IPS-15b (cell line): ENCODE measurements around the gene FMNL2.

Source experiments
- H3K27me3 ChIP-seq: one replicate; pipeline ENCODE4 v1.6.1; 2013; ENCODE audit warnings: low read length; ENCODE audit not compliant: control insufficient read depth, insufficient read depth
- H3K36me3 ChIP-seq: one replicate; pipeline ENCODE4 v1.6.1; 2013; ENCODE audit warnings: low read length; ENCODE audit not compliant: control insufficient read depth, insufficient read depth
- H3K4me1 ChIP-seq: one replicate; pipeline ENCODE4 v1.6.1; 2013; ENCODE audit warnings: mild to moderate bottlenecking, low read length; ENCODE audit not compliant: control insufficient read depth, insufficient read depth
- H3K4me3 ChIP-seq: one replicate; pipeline ENCODE4 v1.5.1; 2013; ENCODE audit warnings: low read depth, low read length
- H3K9ac ChIP-seq: one replicate; pipeline ENCODE4 v1.6.1; 2013; ENCODE audit warnings: low read depth, mild to moderate bottlenecking, low read length
- H3K9me3 ChIP-seq: one replicate; pipeline ENCODE4 v1.6.1; 2013; ENCODE audit warnings: mild to moderate bottlenecking, low read length; ENCODE audit not compliant: control insufficient read depth, insufficient read depth

The FMNL2 gene

DNA sequence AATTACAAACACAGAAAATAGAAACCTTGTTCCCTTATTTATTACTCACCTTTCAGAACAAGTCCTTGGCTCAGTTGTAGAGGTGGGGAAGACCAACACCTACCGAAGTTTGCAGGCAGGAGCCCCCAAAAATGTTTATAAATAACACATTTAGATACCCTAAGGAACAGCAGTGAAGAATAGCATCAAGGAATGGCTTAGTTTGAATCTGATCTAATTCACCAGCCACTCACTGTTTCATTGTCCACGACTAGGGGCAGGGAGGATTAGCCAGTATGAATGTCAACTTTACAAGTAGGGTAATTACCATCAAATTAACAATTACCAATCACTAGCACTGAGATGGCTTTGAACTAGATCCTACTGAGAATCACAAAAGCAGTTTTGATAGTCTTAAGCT lies 316.9 kb downstream of the FMNL2 start:
- H3K9me3 ChIP-seq = no peaks in the 10 kb centered on the region
- H3K27me3 ChIP-seq = no peaks in the 10 kb centered on the region
- H3K4me1 ChIP-seq = peaks cover 8% of the 10 kb centered on the region
- H3K36me3 ChIP-seq = peaks cover 7% of the 10 kb centered on the region
- no peak overlapping the region for H3K4me3 ChIP-seq
- no peak overlapping the region for H3K9ac ChIP-seq

DNA sequence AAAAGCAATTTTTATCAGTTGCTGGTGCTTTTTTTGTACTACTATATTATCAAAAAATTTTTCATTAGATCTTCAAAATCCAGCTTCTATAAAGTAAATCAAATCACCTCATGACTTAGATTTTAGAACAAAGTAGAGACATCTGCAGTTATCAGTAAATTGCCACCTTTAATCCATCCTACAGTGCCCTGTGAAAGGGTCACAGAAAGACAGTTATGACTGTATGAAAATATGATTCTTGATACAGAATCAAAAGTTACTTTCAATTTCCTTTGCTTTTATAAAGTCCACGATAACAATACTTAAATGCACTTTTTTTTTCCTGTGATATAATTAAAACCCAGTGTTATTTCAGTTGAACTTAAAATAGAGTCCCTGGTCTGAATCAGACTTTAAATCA lies 320.9 kb downstream of the FMNL2 start:
- no peak overlapping the region for H3K9ac ChIP-seq
- no peak overlapping the region for H3K4me3 ChIP-seq
- H3K4me1 ChIP-seq = no peaks in the 10 kb centered on the region
- peaks cover 22% of the 10 kb centered on the region for H3K36me3 ChIP-seq
- no peaks in the 10 kb centered on the region for H3K9me3 ChIP-seq
- H3K27me3 ChIP-seq = no peaks in the 10 kb centered on the region

DNA sequence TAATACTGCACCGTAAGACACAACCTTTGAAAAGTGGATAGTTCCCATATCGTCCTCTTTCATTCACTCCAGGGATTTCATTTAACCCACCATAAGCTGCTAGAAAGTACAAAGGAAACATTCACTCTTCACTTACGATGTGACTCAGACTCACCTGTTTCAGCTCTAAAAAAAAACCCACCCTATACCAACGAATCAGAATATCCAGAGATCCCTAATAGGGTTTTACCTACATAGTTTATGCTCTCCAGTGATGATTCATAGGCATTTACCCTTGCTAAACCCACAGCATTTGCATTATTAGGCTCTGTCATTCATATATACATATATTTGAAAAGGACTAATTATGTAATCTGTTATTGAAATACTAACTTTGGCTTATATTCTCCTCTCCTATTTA lies 322.1 kb downstream of the FMNL2 start:
- Histone ChIP-seq H3K9me3 (no peaks in the 10 kb centered on the region), H3K4me3 (no peak overlapping the region), H3K9ac (no peak overlapping the region), H3K27me3 (no peaks in the 10 kb centered on the region), H3K36me3 (peaks cover 30% of the 10 kb centered on the region), H3K4me1 (no peaks in the 10 kb centered on the region)

DNA sequence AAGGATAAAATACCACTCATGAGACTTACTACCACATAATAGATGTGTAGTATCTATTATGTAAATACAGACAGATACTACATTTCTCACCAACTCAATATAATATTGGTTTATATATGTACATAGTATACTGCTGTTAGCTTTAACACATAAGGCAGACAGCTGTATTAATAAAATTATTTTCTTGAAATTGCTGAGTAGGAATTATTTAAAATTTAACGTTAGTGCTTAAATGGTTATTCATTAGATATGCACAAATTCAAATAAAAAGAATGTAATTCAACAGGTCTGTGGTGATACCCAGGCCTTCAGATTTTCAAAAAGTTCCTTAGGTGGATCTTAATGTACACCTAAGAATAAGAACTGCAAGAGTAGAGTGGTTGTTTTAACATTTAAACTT lies 323.2 kb downstream of the FMNL2 start:
- no peaks in the 10 kb centered on the region for H3K27me3 ChIP-seq
- H3K36me3 ChIP-seq = peaks cover 33% of the 10 kb centered on the region
- H3K4me3 ChIP-seq = no peak overlapping the region

DNA sequence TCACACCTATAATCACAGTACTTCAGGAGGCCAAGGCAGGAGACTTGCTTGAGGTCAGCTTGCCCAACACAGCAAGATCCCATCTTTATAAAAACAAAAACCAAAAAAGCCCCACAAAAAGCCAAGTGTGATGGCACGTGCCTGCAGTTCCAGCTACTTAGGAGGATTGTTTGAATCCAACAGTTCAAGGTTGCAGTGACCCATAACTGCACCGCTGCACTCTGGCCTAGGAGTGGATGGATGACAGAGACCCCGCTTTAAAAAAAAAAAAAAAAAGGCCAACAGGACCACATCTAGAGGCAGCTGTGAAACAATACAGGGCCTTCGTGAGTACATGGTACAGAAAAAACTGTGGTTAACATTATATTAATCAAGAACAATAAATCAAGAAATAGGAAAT lies 326.1 kb downstream of the FMNL2 start:
- no peak overlapping the region for H3K9ac ChIP-seq
- H3K4me1 ChIP-seq = no peaks in the 10 kb centered on the region
- no peaks in the 10 kb centered on the region for H3K27me3 ChIP-seq
- H3K4me3 ChIP-seq = no peak overlapping the region
- H3K36me3 ChIP-seq = peaks cover 44% of the 10 kb centered on the region
- H3K9me3 ChIP-seq = no peaks in the 10 kb centered on the region

More for the DNA sequence above, 323.2 kb downstream of the FMNL2 start:
- Histone ChIP-seq H3K4me1 (no peaks in the 10 kb centered on the region), H3K9ac (no peak overlapping the region), H3K9me3 (no peaks in the 10 kb centered on the region)

DNA sequence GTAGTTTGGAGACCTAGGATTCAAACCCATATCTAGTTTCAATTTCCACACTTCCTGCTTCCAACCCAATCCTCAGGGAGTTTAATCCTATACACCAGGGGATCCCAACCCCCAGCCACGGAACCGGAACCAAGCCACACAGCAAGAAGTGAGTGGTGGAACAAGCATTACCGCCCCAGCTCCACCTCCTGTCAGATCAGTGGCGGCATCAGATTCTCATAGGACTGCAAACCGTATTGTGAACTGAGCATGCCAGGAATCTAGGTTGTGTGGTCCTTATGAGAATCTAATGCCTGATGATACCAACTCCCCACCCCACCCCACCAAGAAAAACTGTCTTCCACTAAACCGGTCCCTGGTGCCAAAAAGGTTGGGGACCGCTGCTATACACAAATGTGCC lies 329.8 kb downstream of the FMNL2 start:
- H3K4me1 ChIP-seq = no peaks in the 10 kb centered on the region
- H3K27me3 ChIP-seq = no peaks in the 10 kb centered on the region
- H3K4me3 ChIP-seq = no peak overlapping the region
- H3K9ac ChIP-seq = no peak overlapping the region
- peaks cover 37% of the 10 kb centered on the region for H3K36me3 ChIP-seq
- no peaks in the 10 kb centered on the region for H3K9me3 ChIP-seq

DNA sequence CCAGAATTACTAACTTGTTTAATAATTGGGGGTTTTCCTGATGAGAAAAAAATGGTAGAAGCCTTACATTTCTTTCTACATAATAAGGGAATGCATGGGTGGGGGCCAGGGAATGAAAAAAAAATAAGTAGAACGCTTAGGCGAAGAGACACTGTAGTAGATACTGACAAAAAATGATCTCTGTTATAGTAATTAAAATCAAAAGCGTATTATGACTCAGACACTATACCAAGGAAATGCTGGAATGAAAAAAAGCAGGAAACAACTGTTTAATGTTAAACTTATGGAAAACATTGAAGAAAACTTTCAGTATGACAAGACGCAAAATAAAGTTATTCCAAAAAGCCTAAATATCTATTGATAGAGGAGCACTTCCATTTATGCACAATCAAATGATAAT lies 339.4 kb downstream of the FMNL2 start:
- no peak overlapping the region for H3K4me3 ChIP-seq
- no peaks in the 10 kb centered on the region for H3K27me3 ChIP-seq
- no peak overlapping the region for H3K9ac ChIP-seq
- H3K4me1 ChIP-seq = no peaks in the 10 kb centered on the region
- H3K36me3 ChIP-seq = peaks cover 5% of the 10 kb centered on the region
- no peaks in the 10 kb centered on the region for H3K9me3 ChIP-seq

DNA sequence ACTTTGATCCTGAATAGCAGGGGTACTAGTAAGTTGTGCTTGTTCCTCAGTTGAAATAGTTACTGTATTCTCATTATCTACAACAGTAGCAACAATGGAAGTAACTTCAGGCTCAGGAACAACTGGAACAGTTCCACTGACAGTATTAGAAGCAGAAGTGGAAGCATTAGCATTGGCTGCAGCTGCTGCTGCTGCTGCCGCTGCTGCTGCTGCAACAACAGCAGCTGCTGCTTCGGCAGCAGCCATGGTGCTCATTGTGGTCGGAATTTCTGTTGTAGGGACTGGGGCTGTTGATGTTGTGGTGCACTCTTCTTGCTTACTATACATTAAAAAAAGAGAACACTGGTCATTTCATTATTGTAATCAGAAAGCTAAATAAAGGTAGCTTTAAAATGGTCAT lies 341.5 kb downstream of the FMNL2 start:
- H3K9me3 ChIP-seq = no peaks in the 10 kb centered on the region
- H3K27me3 ChIP-seq = no peaks in the 10 kb centered on the region
- no peak overlapping the region for H3K4me3 ChIP-seq
- H3K9ac ChIP-seq = no peak overlapping the region
- peaks cover 5% of the 10 kb centered on the region for H3K36me3 ChIP-seq
- H3K4me1 ChIP-seq = no peaks in the 10 kb centered on the region

DNA sequence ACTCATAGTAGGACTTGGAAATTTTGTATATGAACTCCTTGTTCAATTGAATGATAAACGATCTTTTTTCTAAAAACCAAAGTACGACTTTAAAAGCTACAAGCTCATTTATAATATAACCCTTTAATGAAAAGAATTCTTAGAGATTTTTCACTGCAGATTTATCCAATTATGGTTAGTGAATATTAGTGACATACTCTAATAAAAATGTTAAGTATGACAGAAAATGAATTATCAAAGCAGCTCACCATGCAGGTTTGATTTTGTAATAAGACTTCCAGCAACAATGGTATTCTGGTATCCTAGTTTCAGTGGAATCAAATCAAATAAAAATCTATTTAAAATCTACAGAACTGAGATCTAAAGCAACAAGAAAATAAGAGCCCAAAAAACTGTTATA lies 343.8 kb downstream of the FMNL2 start:
- H3K9me3 ChIP-seq = no peaks in the 10 kb centered on the region
- H3K27me3 ChIP-seq = no peaks in the 10 kb centered on the region
- H3K9ac ChIP-seq = no peak overlapping the region
- no peaks in the 10 kb centered on the region for H3K4me1 ChIP-seq
- H3K36me3 ChIP-seq = peaks cover 5% of the 10 kb centered on the region
- H3K4me3 ChIP-seq = no peak overlapping the region

DNA sequence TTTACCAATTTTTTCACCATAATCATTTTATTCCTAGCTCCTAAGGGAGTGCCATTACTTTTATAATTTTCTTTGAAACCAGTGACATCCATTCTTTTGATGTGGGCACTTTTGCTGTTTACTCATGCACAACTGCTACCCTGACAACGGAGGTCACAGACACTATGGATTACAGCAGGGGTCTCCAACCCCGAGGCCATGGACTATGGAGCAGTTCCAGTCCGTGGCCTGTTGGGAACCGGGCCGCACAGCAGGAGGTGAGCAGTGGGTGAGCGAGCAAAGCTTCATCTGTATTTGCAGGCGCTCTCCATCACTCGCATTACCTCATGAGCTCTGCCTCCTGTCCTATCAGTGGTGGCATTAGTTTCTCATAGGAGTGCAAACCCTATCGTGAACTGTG lies 347.7 kb downstream of the FMNL2 start:
- Histone ChIP-seq H3K9me3 (no peaks in the 10 kb centered on the region), H3K9ac (no peak overlapping the region), H3K27me3 (no peaks in the 10 kb centered on the region), H3K4me1 (no peaks in the 10 kb centered on the region), H3K36me3 (no peaks in the 10 kb centered on the region), H3K4me3 (no peak overlapping the region)

DNA sequence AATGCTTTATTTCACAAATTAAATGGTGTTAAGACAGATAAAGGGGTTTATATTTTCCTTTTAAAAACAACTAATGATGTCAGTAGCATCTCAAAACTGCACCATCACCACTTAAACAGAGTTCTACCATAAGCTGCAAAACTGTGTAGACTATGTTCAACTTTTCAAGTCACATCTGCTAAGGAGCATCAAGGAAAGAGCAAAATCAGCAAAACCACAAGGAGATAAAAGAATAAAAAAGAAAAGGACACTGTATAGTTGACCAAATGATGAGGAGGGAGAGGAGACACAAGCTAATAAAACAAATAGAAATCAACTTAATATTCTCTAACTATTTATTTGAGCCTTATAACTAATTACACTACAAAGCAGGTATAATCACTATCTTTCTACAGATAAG lies 348.4 kb downstream of the FMNL2 start:
- H3K4me1 ChIP-seq = no peaks in the 10 kb centered on the region
- H3K4me3 ChIP-seq = no peak overlapping the region
- H3K27me3 ChIP-seq = no peaks in the 10 kb centered on the region
- H3K9ac ChIP-seq = no peak overlapping the region
- no peaks in the 10 kb centered on the region for H3K36me3 ChIP-seq
- H3K9me3 ChIP-seq = no peaks in the 10 kb centered on the region

DNA sequence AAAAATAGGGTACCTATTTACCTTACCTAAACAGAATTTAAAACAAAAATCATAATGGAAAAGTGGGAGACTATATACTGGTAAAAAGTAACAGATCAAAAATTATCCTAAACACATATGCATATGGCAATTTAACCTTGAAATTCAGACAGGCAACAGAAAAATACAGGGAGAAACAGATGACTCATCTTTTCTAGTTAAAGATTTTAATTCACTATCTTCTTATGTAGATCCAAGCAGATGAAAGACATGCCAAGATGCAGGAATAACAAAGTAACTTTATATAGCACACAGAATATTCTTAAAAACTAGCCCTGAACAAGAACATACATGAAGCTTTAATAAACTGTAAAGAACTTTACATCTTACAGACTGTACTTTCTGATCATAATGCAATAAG lies 351.3 kb downstream of the FMNL2 start:
- Histone ChIP-seq H3K9ac (no peak overlapping the region), H3K9me3 (no peaks in the 10 kb centered on the region), H3K4me1 (no peaks in the 10 kb centered on the region), H3K36me3 (no peaks in the 10 kb centered on the region), H3K27me3 (no peaks in the 10 kb centered on the region), H3K4me3 (no peak overlapping the region)

DNA sequence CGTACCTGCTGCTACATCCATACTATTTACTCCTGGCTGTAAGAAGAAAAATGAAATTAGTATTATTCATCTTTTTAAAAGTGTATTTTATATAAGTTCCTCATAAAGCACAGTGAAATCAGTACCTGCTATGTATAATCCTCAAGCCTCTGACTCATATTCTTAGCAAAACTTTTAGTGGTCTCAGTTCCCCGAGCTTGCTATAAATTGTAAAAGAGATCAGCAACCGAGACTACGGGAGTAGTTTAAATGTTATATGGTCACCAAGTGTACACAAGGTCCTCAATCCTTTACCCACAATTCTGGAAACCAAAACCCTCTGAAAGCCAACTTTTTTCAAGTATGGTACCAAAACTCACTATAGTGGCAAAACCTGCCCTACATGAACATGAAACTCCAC lies 358.1 kb downstream of the FMNL2 start:
- no peaks in the 10 kb centered on the region for H3K36me3 ChIP-seq
- no peaks in the 10 kb centered on the region for H3K9me3 ChIP-seq
- H3K27me3 ChIP-seq = no peaks in the 10 kb centered on the region
- no peak overlapping the region for H3K4me3 ChIP-seq
- no peak overlapping the region for H3K9ac ChIP-seq
- H3K4me1 ChIP-seq = no peaks in the 10 kb centered on the region
